Neural cell (in vitro differentiated cells): ENCODE measurements around the gene MOB3A. TPM values are rescaled to one million over a fixed set of nuclear protein-coding genes. Genes with fewer than 3 reads are reported as not detected.

Source experiments
- H2AFZ ChIP-seq: fragments of 200-600, 300-800 bp; sonication (generic), shearing (Covaris generic); 2 replicates; pipeline ENCODE4 v1.6.0; 2014; ENCODE audit warnings: low read depth, mild to moderate bottlenecking, antibody characterized with exemption, low read length, moderate library complexity
- H3F3A ChIP-seq: fragments of 200-600 bp; shearing (Covaris generic); 2 replicates; pipeline ENCODE4 v1.6.1; 2016; ENCODE audit warnings: mild to moderate bottlenecking, moderate library complexity, mixed read lengths, antibody characterized with exemption, low read length; ENCODE audit not compliant: insufficient read depth, poor library complexity, severe bottlenecking
- H3K27ac ChIP-seq: fragments of 200-600, 300-800 bp; sonication (generic), shearing (Covaris generic); 2 replicates; pipeline ENCODE4 v1.5.1; 2014; ENCODE audit warnings: mild to moderate bottlenecking, low read length, moderate library complexity
- H3K27me3 ChIP-seq: fragments of 300-800, 200-600 bp; sonication (generic), shearing (Covaris generic); 2 replicates; pipeline ENCODE4 v1.6.0; 2014; ENCODE audit warnings: mild to moderate bottlenecking, low read depth, low read length, moderate library complexity; ENCODE audit not compliant: insufficient read depth
- H3K36me3 ChIP-seq: fragments of 300-800, 200-600 bp; sonication (generic), shearing (Covaris generic); 2 replicates; pipeline ENCODE4 v1.5.1; 2014; ENCODE audit warnings: mild to moderate bottlenecking, antibody characterized with exemption, low read length, moderate library complexity; ENCODE audit not compliant: insufficient read depth
- H3K4me2 ChIP-seq: fragments of 300-800, 200-600 bp; sonication (generic), shearing (Covaris generic); 2 replicates; pipeline ENCODE4 v1.6.0; 2014; ENCODE audit warnings: mild to moderate bottlenecking, low read length
- H3K4me3 ChIP-seq: fragments of 300-800, 200-600 bp; sonication (generic), shearing (Covaris generic); 2 replicates; pipeline ENCODE4 v1.5.1; 2014; ENCODE audit warnings: mild to moderate bottlenecking, low read length, moderate library complexity
- H3K79me2 ChIP-seq: fragments of 200-600 bp; shearing (Covaris generic); replicated peaks from 2 replicates; pipeline ENCODE4 v1.6.0; 2014; ENCODE audit warnings: mild to moderate bottlenecking, low read length, moderate library complexity; ENCODE audit not compliant: insufficient read depth
- H3K9ac ChIP-seq: fragments of 300-800, 200-600 bp; sonication (generic), shearing (Covaris generic); 2 replicates; pipeline ENCODE4 v1.6.1; 2016; ENCODE audit warnings: mild to moderate bottlenecking, low read length, mixed read lengths
- H3K9me2 ChIP-seq: fragments of 200-600 bp; shearing (Covaris generic); 2 replicates; pipeline ENCODE4 v1.6.1; 2016; ENCODE audit warnings: mild to moderate bottlenecking, low read length, mixed read lengths; ENCODE audit not compliant: insufficient read depth
- H3K9me3 ChIP-seq: fragments of 200-600, 300-800 bp; sonication (generic), shearing (Covaris generic); 2 replicates; pipeline ENCODE4 v1.6.1; 2016; ENCODE audit warnings: mild to moderate bottlenecking, mixed run types, low read length, moderate library complexity, mixed read lengths
- H4K20me1 ChIP-seq: fragments of 200-600 bp; shearing (Covaris generic); 2 replicates; pipeline ENCODE4 v1.6.1; 2016; ENCODE audit warnings: mild to moderate bottlenecking, mixed run types; ENCODE audit not compliant: insufficient read depth
- CTCF ChIP-seq: fragments of 450-650 bp; IDR thresholded peaks from 2 replicates; pipeline ENCODE4 v1.5.1; 2014; ENCODE audit warnings: antibody characterized with exemption, mild to moderate bottlenecking, moderate library complexity; ENCODE audit not compliant: poor library complexity, severe bottlenecking
- EP300 ChIP-seq: fragments of 450-650 bp; conservative IDR thresholded peaks from 2 replicates; pipeline ENCODE4 v1.6.1; 2014; ENCODE audit warnings: antibody characterized with exemption, mild to moderate bottlenecking, moderate library complexity; ENCODE audit not compliant: poor library complexity, severe bottlenecking
- EZH2 ChIP-seq: fragments of 200-600, 300-800 bp; shearing (Covaris generic), sonication (generic); IDR thresholded peaks from 2 replicates; pipeline ENCODE4 v1.6.1; 2014; ENCODE audit warnings: antibody characterized with exemption, low read length, borderline replicate concordance, mild to moderate bottlenecking; ENCODE audit not compliant: insufficient read depth, poor library complexity, severe bottlenecking
- MXI1 ChIP-seq: fragments of 450-650 bp; conservative IDR thresholded peaks from 2 replicates; pipeline ENCODE4 v1.6.1; 2014; ENCODE audit warnings: antibody characterized with exemption, mild to moderate bottlenecking; ENCODE audit not compliant: poor library complexity, severe bottlenecking
- POLR2AphosphoS5 ChIP-seq: IDR thresholded peaks from 2 replicates; pipeline ENCODE4 v1.6.1; 2012
- RAD21 ChIP-seq: fragments of 450-650 bp; conservative IDR thresholded peaks from 2 replicates; pipeline ENCODE4 v1.6.1; 2014; ENCODE audit warnings: antibody characterized with exemption, mild to moderate bottlenecking, moderate library complexity
- SMC3 ChIP-seq: fragments of 450-650 bp; conservative IDR thresholded peaks from 2 replicates; pipeline ENCODE4 v1.6.1; 2014; ENCODE audit warnings: antibody characterized with exemption, mild to moderate bottlenecking, moderate library complexity; ENCODE audit not compliant: poor library complexity
- TAF1 ChIP-seq: IDR thresholded peaks from 2 replicates; pipeline ENCODE4 v1.6.1; 2012; ENCODE audit warnings: low read depth
- polyA plus RNA-seq: library from polyadenylated mRNA; depleted of rRNA; stranded (reverse); fragments of >200 nt; gene quantifications from 2 replicates; pipeline ENCODE4 v1.2.3, GENCODE V29; 2014
- TF ChIP-seq, protein P1 (sequence below): IDR thresholded peaks from 2 replicates; pipeline ENCODE4 v1.6.1; 2012; ENCODE audit warnings: borderline replicate concordance

Gene MOB3A
- polyA plus RNA-seq, 1 donor from 2014 or later = 5.8 TPM

GRCh38 chr19:2116507-2116906 is 20.4 kb upstream of the MOB3A start:
- no peak overlapping the region for H3K4me3 ChIP-seq
- no peaks in the 10 kb centered on the region for H3K79me2 ChIP-seq
- no peaks in the 10 kb centered on the region for H3K9me3 ChIP-seq
- no peaks in the 10 kb centered on the region for H3K9me2 ChIP-seq
- H3K9ac ChIP-seq = no peak overlapping the region
- no peaks in the 10 kb centered on the region for H3K36me3 ChIP-seq
- H3F3A ChIP-seq = no peaks in the 10 kb centered on the region
- TF ChIP-seq MXI1 = no peak
- no peak for TF ChIP-seq EP300
- TF ChIP-seq CTCF = no peak
- no peak for TF ChIP-seq RAD21
- no peak for TF ChIP-seq TAF1
- no peak for TF ChIP-seq SMC3
- TF ChIP-seq, protein P1, sequence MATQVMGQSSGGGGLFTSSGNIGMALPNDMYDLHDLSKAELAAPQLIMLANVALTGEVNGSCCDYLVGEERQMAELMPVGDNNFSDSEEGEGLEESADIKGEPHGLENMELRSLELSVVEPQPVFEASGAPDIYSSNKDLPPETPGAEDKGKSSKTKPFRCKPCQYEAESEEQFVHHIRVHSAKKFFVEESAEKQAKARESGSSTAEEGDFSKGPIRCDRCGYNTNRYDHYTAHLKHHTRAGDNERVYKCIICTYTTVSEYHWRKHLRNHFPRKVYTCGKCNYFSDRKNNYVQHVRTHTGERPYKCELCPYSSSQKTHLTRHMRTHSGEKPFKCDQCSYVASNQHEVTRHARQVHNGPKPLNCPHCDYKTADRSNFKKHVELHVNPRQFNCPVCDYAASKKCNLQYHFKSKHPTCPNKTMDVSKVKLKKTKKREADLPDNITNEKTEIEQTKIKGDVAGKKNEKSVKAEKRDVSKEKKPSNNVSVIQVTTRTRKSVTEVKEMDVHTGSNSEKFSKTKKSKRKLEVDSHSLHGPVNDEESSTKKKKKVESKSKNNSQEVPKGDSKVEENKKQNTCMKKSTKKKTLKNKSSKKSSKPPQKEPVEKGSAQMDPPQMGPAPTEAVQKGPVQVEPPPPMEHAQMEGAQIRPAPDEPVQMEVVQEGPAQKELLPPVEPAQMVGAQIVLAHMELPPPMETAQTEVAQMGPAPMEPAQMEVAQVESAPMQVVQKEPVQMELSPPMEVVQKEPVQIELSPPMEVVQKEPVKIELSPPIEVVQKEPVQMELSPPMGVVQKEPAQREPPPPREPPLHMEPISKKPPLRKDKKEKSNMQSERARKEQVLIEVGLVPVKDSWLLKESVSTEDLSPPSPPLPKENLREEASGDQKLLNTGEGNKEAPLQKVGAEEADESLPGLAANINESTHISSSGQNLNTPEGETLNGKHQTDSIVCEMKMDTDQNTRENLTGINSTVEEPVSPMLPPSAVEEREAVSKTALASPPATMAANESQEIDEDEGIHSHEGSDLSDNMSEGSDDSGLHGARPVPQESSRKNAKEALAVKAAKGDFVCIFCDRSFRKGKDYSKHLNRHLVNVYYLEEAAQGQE = no peak
- TF ChIP-seq POLR2AphosphoS5 = no peak
- no peak for TF ChIP-seq EZH2
- H4K20me1 ChIP-seq = no peaks in the 10 kb centered on the region
- no peak overlapping the region for H2AFZ ChIP-seq
- H3K27ac ChIP-seq = no peak overlapping the region
- no peak overlapping the region for H3K4me2 ChIP-seq
- H3K27me3 ChIP-seq = no peaks in the 10 kb centered on the region

DNA sequence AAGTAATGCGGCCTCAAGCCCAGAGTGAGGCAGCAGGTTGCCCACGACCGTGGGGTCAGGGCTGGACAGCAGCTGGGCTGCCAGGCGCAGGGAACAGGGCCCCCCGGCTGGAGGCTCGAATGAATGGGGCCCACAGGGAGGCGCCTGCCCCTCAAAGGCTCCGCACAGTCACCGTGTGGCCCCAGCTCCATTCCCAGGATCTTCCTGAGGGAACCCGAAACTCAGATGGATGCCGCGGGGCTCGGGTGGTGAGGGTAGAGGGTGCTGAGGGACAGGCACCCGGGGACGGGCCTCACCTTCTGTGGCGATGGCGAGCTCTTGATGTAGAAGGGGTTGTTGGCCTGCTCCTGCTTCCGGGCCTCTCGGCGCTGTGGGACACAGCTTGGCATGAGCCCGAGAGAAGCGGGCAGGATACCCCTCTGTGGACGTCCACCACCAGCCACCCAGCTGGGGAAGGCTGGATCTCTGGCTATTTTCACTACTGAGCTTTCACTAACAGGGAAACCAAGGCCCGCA is 19.8 kb upstream of the MOB3A start:
- Histone ChIP-seq H3K27ac (no peak overlapping the region), H3K27me3 (no peaks in the 10 kb centered on the region), H3K9ac (no peak overlapping the region), H3K9me2 (no peaks in the 10 kb centered on the region), H3F3A (no peaks in the 10 kb centered on the region), H2AFZ (no peak overlapping the region), H4K20me1 (no peaks in the 10 kb centered on the region), H3K9me3 (no peaks in the 10 kb centered on the region), H3K79me2 (no peaks in the 10 kb centered on the region), H3K4me2 (no peak overlapping the region), H3K36me3 (no peaks in the 10 kb centered on the region), H3K4me3 (no peak overlapping the region)
- TF ChIP-seq MXI1 (no peak), CTCF (no peak), POLR2AphosphoS5 (no peak), EP300 (no peak), EZH2 (no peak), TAF1 (no peak), SMC3 (no peak), RAD21 (no peak)
- TF ChIP-seq, protein P1 = no peak
